ENCODE results near the gene SFTPB.

The SFTPB gene

GRCh38 chr2:85704800-85705679 lies 37.0 kb upstream of the SFTPB start:
- no peak overlapping the region for H3K27ac ChIP-seq (replicated peaks; ENCODE audit: low read length)
- H2AK5ac ChIP-seq (ENCODE audit: low read depth, low read length), result no peak overlapping the region
- no peak overlapping the region for H4K91ac ChIP-seq (ENCODE audit: low read depth, low read length, poor library complexity)
- no peak overlapping the region for H2BK5ac ChIP-seq (ENCODE audit: low read length)
- no peak overlapping the region for H2BK15ac ChIP-seq (ENCODE audit: low read length)
- no peak overlapping the region for H3K23ac ChIP-seq (ENCODE audit: low read depth, low read length, poor library complexity)
- no peak overlapping the region for H3K4me3 ChIP-seq (ENCODE audit: low read length in 2 of 2)
- no peak overlapping the region for H3K18ac ChIP-seq (ENCODE audit: low read length)
- no peak overlapping the region for H2BK12ac ChIP-seq (ENCODE audit: low read length)
- H3K4ac ChIP-seq (ENCODE audit: low read length), result no peak overlapping the region
- no peak overlapping the region for H3K14ac ChIP-seq (ENCODE audit: low read length)
- no peaks in the 10 kb centered on the region for H3K79me1 ChIP-seq (ENCODE audit: low read depth, low read length)
- no peak overlapping the region for H3K9ac ChIP-seq (ENCODE audit: low read depth, low read length, poor library complexity)
- H3K4me2 ChIP-seq (ENCODE audit: insufficient read depth, low read length, poor library complexity, severe bottlenecking), result no peak overlapping the region
- WGBS, 2 donors (ENCODE audit: extremely low coverage in 2 of 2, insufficient read length in 2 of 2, insufficient replicate concordance in 1 of 2), result no CpG with 5 or more reads among the region's 8 CpGs
- peaks cover 0 to 32% (median 4%) of the 10 kb centered on the region in 3 experiments for H3K27me3 ChIP-seq (ENCODE audit: control insufficient read depth in 3 of 3, insufficient read depth in 3 of 3, low read depth in 1 of 3, low read length in 3 of 3)
- DNase-seq (ENCODE audit: low spot score), result no peak
- H2AFZ ChIP-seq (ENCODE audit: low read length), result no peak overlapping the region
- H3K9me3 ChIP-seq (replicated peaks in 1 of 2; ENCODE audit: control insufficient read depth in 2 of 2, insufficient read depth in 1 of 2, low read depth in 1 of 2, low read length in 2 of 2), result no peaks in the 10 kb centered on the region
- H3K36me3 ChIP-seq (replicated peaks in 1 of 2; ENCODE audit: control insufficient read depth in 2 of 2, insufficient read depth in 2 of 2, low read length in 2 of 2), result no peaks in the 10 kb centered on the region
- peaks cover 0 to 2% of the 10 kb centered on the region in 2 donors for H3K4me1 ChIP-seq (ENCODE audit: control insufficient read depth in 2 of 2, insufficient read depth in 1 of 2, low read depth in 1 of 2, low read length in 2 of 2)
- no peak overlapping the region for H4K8ac ChIP-seq (ENCODE audit: low read depth, low read length)
- H2BK120ac ChIP-seq (ENCODE audit: low read depth, low read length), result no peak overlapping the region

GRCh38 chr2:85704038-85704437 lies 36.0 kb upstream of the SFTPB start:
- Histone ChIP-seq H4K8ac (ENCODE audit: low read depth, low read length) (no peak overlapping the region), H3K9ac (ENCODE audit: low read depth, low read length, poor library complexity) (no peak overlapping the region), H3K18ac (ENCODE audit: low read length) (no peak overlapping the region), H3K4me1 (ENCODE audit: control insufficient read depth in 2 of 2, insufficient read depth in 1 of 2, low read depth in 1 of 2, low read length in 2 of 2) (peaks cover 0 to 2% of the 10 kb centered on the region in 2 donors), H2AK5ac (ENCODE audit: low read depth, low read length) (no peak overlapping the region), H3K27ac (replicated peaks; ENCODE audit: low read length) (no peak overlapping the region), H3K14ac (ENCODE audit: low read length) (no peak overlapping the region), H2BK15ac (ENCODE audit: low read length) (no peak overlapping the region), H4K91ac (ENCODE audit: low read depth, low read length, poor library complexity) (no peak overlapping the region), H3K79me1 (ENCODE audit: low read depth, low read length) (no peaks in the 10 kb centered on the region), H2BK120ac (ENCODE audit: low read depth, low read length) (no peak overlapping the region), H3K9me3 (replicated peaks in 1 of 2; ENCODE audit: control insufficient read depth in 2 of 2, insufficient read depth in 1 of 2, low read depth in 1 of 2, low read length in 2 of 2) (no peaks in the 10 kb centered on the region), H3K4me3 (ENCODE audit: low read length in 2 of 2) (no peak overlapping the region), H3K36me3 (replicated peaks in 1 of 2; ENCODE audit: control insufficient read depth in 2 of 2, insufficient read depth in 2 of 2, low read length in 2 of 2) (no peaks in the 10 kb centered on the region), H2BK5ac (ENCODE audit: low read length) (no peak overlapping the region), H3K4me2 (ENCODE audit: insufficient read depth, low read length, poor library complexity, severe bottlenecking) (no peak overlapping the region), H2BK12ac (ENCODE audit: low read length) (no peak overlapping the region), H2AFZ (ENCODE audit: low read length) (no peak overlapping the region), H3K23ac (ENCODE audit: low read depth, low read length, poor library complexity) (no peak overlapping the region), H3K4ac (ENCODE audit: low read length) (no peak overlapping the region), H3K27me3 (ENCODE audit: control insufficient read depth in 3 of 3, insufficient read depth in 3 of 3, low read depth in 1 of 3, low read length in 3 of 3) (peaks cover 0 to 23% (median 4%) of the 10 kb centered on the region in 3 experiments)
- no CpG with 5 or more reads among the region's 3 CpGs for WGBS, 2 donors (ENCODE audit: extremely low coverage in 2 of 2, insufficient read length in 2 of 2, insufficient replicate concordance in 1 of 2)
- no peak for DNase-seq (ENCODE audit: low spot score)

- DNase-seq (ENCODE audit: low spot score), result no peak
- Histone ChIP-seq H3K4me2 (ENCODE audit: insufficient read depth, low read length, poor library complexity, severe bottlenecking) (no peak overlapping the region), H3K27ac (replicated peaks; ENCODE audit: low read length) (no peak overlapping the region), H4K8ac (ENCODE audit: low read depth, low read length) (no peak overlapping the region), H3K14ac (ENCODE audit: low read length) (no peak overlapping the region), H3K9ac (ENCODE audit: low read depth, low read length, poor library complexity) (no peak overlapping the region), H3K18ac (ENCODE audit: low read length) (no peak overlapping the region), H3K4me3 (ENCODE audit: low read length in 2 of 2) (no peak overlapping the region), H4K91ac (ENCODE audit: low read depth, low read length, poor library complexity) (no peak overlapping the region), H3K9me3 (replicated peaks in 1 of 2; ENCODE audit: control insufficient read depth in 2 of 2, insufficient read depth in 1 of 2, low read depth in 1 of 2, low read length in 2 of 2) (no peaks in the 10 kb centered on the region), H2BK5ac (ENCODE audit: low read length) (no peak overlapping the region), H2BK12ac (ENCODE audit: low read length) (no peak overlapping the region), H3K27me3 (ENCODE audit: control insufficient read depth in 3 of 3, insufficient read depth in 3 of 3, low read depth in 1 of 3, low read length in 3 of 3) (peaks cover 0 to 19% (median 4%) of the 10 kb centered on the region in 3 experiments), H2BK120ac (ENCODE audit: low read depth, low read length) (no peak overlapping the region), H3K4me1 (ENCODE audit: control insufficient read depth in 2 of 2, insufficient read depth in 1 of 2, low read depth in 1 of 2, low read length in 2 of 2) (peaks cover 0 to 2% of the 10 kb centered on the region in 2 donors), H3K23ac (ENCODE audit: low read depth, low read length, poor library complexity) (no peak overlapping the region), H3K4ac (ENCODE audit: low read length) (no peak overlapping the region), H3K79me1 (ENCODE audit: low read depth, low read length) (no peaks in the 10 kb centered on the region), H2AFZ (ENCODE audit: low read length) (no peak overlapping the region), H3K36me3 (replicated peaks in 1 of 2; ENCODE audit: control insufficient read depth in 2 of 2, insufficient read depth in 2 of 2, low read length in 2 of 2) (no peaks in the 10 kb centered on the region), H2BK15ac (ENCODE audit: low read length) (no peak overlapping the region), H2AK5ac (ENCODE audit: low read depth, low read length) (no peak overlapping the region)
Observed at GRCh38 chr2:85703329-85703728, 35.3 kb upstream of the SFTPB start.

DNA sequence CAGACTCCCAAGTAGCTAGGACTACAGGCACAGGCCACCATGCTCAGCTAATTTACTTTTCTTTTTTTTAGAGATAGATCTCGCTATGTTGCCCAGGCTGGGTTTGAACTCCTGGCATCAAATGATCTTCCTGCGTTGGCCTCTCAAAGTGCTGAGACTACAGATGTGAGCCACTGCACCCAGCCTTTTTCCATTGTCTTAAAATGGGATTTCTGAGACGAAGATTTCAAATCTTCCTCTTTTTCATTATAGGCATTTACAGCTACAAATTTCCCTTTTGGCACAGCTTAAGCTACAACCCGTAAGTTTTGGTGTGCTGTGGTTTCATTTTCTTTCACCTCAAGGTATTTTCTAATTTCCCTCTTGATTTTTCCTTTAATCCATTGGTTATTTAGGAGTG lies 34.8 kb upstream of the SFTPB start:
- Histone ChIP-seq H3K79me1 (ENCODE audit: low read depth, low read length) (no peaks in the 10 kb centered on the region), H2BK120ac (ENCODE audit: low read depth, low read length) (no peak overlapping the region), H3K14ac (ENCODE audit: low read length) (no peak overlapping the region), H3K9me3 (replicated peaks in 1 of 2; ENCODE audit: control insufficient read depth in 2 of 2, insufficient read depth in 1 of 2, low read depth in 1 of 2, low read length in 2 of 2) (no peaks in the 10 kb centered on the region), H3K27ac (replicated peaks; ENCODE audit: low read length) (no peak overlapping the region), H3K4me1 (ENCODE audit: control insufficient read depth in 2 of 2, insufficient read depth in 1 of 2, low read depth in 1 of 2, low read length in 2 of 2) (peaks cover 2% of the 10 kb centered on the region in 2 donors), H3K27me3 (ENCODE audit: control insufficient read depth in 3 of 3, insufficient read depth in 3 of 3, low read depth in 1 of 3, low read length in 3 of 3) (peaks cover 0 to 15% (median 4%) of the 10 kb centered on the region in 3 experiments), H3K4me3 (ENCODE audit: low read length in 2 of 2) (no peak overlapping the region), H2AFZ (ENCODE audit: low read length) (no peak overlapping the region), H2AK5ac (ENCODE audit: low read depth, low read length) (no peak overlapping the region), H4K8ac (ENCODE audit: low read depth, low read length) (no peak overlapping the region), H3K36me3 (replicated peaks in 1 of 2; ENCODE audit: control insufficient read depth in 2 of 2, insufficient read depth in 2 of 2, low read length in 2 of 2) (no peaks in the 10 kb centered on the region), H3K4me2 (ENCODE audit: insufficient read depth, low read length, poor library complexity, severe bottlenecking) (no peak overlapping the region), H2BK15ac (ENCODE audit: low read length) (no peak overlapping the region), H4K91ac (ENCODE audit: low read depth, low read length, poor library complexity) (no peak overlapping the region), H3K9ac (ENCODE audit: low read depth, low read length, poor library complexity) (no peak overlapping the region), H3K4ac (ENCODE audit: low read length) (no peak overlapping the region), H3K18ac (ENCODE audit: low read length) (no peak overlapping the region), H2BK5ac (ENCODE audit: low read length) (no peak overlapping the region), H2BK12ac (ENCODE audit: low read length) (no peak overlapping the region), H3K23ac (ENCODE audit: low read depth, low read length, poor library complexity) (no peak overlapping the region)
- DNase-seq (ENCODE audit: low spot score), result no peak
- WGBS, 2 donors (ENCODE audit: extremely low coverage in 2 of 2, insufficient read length in 2 of 2, insufficient replicate concordance in 1 of 2), result no CpG with 5 or more reads among the region's 4 CpGs
